GM03348 (cell line): ENCODE data around the gene USP14.
"Not testable (repeated sequence)": the region's sequence is repeated elsewhere in the genome, so short reads cannot be mapped to it uniquely, and the experiment has no call there.

ENCODE experiments used
- DNase-seq: peaks from one replicate; pipeline ENCODE4 v3.0.0; 2012; ENCODE audit warnings: low spot score

USP14 gene

GRCh38 chr18:158128-159036 lies at the start of gene USP14:
USP14 (plus strand) TSS chr18:158557; CDS start chr18:158699, 142 bp downstream.
- DNase-seq = peak; percentile 99

- not testable (repeated sequence) for DNase-seq
Measured at GRCh38 chr18:108665-109063, 49.7 kb upstream of the USP14 start.

- not testable (repeated sequence) for DNase-seq
Measured at GRCh38 chr18:109130-109921, 49.0 kb upstream of the USP14 start.

GRCh38 chr18:109922-110261 lies 48.5 kb upstream of the USP14 start:
- not testable (repeated sequence) for DNase-seq

- DNase-seq = not testable (repeated sequence)
Measured at GRCh38 chr18:110351-111201, 47.8 kb upstream of the USP14 start.

GRCh38 chr18:111306-112014 lies 46.9 kb upstream of the USP14 start:
- DNase-seq = peak; percentile 92

- not testable (repeated sequence) for DNase-seq
Measured at GRCh38 chr18:112015-112733, 46.2 kb upstream of the USP14 start.

- not testable (repeated sequence) for DNase-seq
Measured at GRCh38 chr18:120539-121260, 37.7 kb upstream of the USP14 start.

GRCh38 chr18:135045-135444 lies 23.3 kb upstream of the USP14 start:
- no peak for DNase-seq

- DNase-seq = no peak
Measured at GRCh38 chr18:136433-136832, 21.9 kb upstream of the USP14 start.

GRCh38 chr18:137327-137726 lies 21.0 kb upstream of the USP14 start:
- no peak for DNase-seq

GRCh38 chr18:140670-141266 lies 17.6 kb upstream of the USP14 start:
- no peak for DNase-seq

- not testable (repeated sequence) for DNase-seq
Measured at GRCh38 chr18:142624-143296, 15.6 kb upstream of the USP14 start.

GRCh38 chr18:148841-149240 lies 9.5 kb upstream of the USP14 start:
- DNase-seq = no peak

- no peak for DNase-seq
Measured at GRCh38 chr18:154151-154550, 4.2 kb upstream of the USP14 start.

GRCh38 chr18:155688-156087 lies 2.7 kb upstream of the USP14 start:
- no peak for DNase-seq

GRCh38 chr18:156514-157230 lies 1.7 kb upstream of the USP14 start:
- DNase-seq = no peak

- DNase-seq = peak; percentile 21
Measured at GRCh38 chr18:159037-159652, 788 bp downstream of the USP14 start.
